Neuronal stem cell (in vitro differentiated cells): ENCODE data around the gene CACNA1I.

Experiments used
- DNase-seq: peaks from one replicate; pipeline ENCODE4 v3.0.0-alpha.2; 2013; ENCODE audit warnings: low spot score
- H2AFZ ChIP-seq: one replicate; pipeline ENCODE4 v1.6.1; 2013; ENCODE audit warnings: mild to moderate bottlenecking, low read length, inconsistent platforms
- H2AK5ac ChIP-seq: 2 replicates; pipeline ENCODE4 v1.6.1; 2013; ENCODE audit warnings: low read depth, mild to moderate bottlenecking, inconsistent platforms, low read length, moderate library complexity, mixed read lengths
- H2BK120ac ChIP-seq: 2 replicates; pipeline ENCODE4 v1.6.1; 2013; ENCODE audit warnings: low read depth, mild to moderate bottlenecking, inconsistent platforms, low read length, moderate library complexity, mixed read lengths
- H2BK12ac ChIP-seq: one replicate; pipeline ENCODE4 v1.6.1; 2013; ENCODE audit warnings: low read length, inconsistent platforms
- H2BK15ac ChIP-seq: 2 replicates; pipeline ENCODE4 v1.6.1; 2013; ENCODE audit warnings: mild to moderate bottlenecking, low read length, inconsistent platforms, mixed read lengths
- H2BK5ac ChIP-seq: one replicate; pipeline ENCODE4 v1.6.1; 2013; ENCODE audit warnings: inconsistent platforms, mild to moderate bottlenecking, low read length, moderate library complexity
- H3K14ac ChIP-seq: one replicate; pipeline ENCODE4 v1.6.1; 2013; ENCODE audit warnings: low read length, inconsistent platforms
- H3K18ac ChIP-seq: 2 replicates; pipeline ENCODE4 v1.6.1; 2013; ENCODE audit warnings: low read length, inconsistent platforms
- H3K23ac ChIP-seq: 2 replicates; pipeline ENCODE4 v1.6.1; 2013; ENCODE audit warnings: low read depth, mild to moderate bottlenecking, mixed read lengths, low read length, inconsistent platforms; ENCODE audit not compliant: poor library complexity
- H3K27ac ChIP-seq: replicated peaks from 3 replicates; pipeline ENCODE4 v1.5.1; 2013; ENCODE audit warnings: low read length, inconsistent platforms
- H3K27me3 ChIP-seq, 3 experiments: 2 replicates each; pipeline ENCODE4 v1.6.1; 2013; ENCODE audit warnings: low read length in 3 of 3, mild to moderate bottlenecking in 2 of 3, inconsistent platforms in 1 of 3, low read depth in 1 of 3, mixed read lengths in 1 of 3, moderate library complexity in 1 of 3; ENCODE audit not compliant: control insufficient read depth in 3 of 3, insufficient read depth in 3 of 3
- H3K36me3 ChIP-seq, 2 donors: replicated peaks in 1 of 2; 2 replicates each; pipeline ENCODE4 v1.6.1; 2013; ENCODE audit warnings: low read length in 2 of 2; ENCODE audit not compliant: control insufficient read depth in 2 of 2, insufficient read depth in 2 of 2
- H3K4ac ChIP-seq: 2 replicates; pipeline ENCODE4 v1.6.1; 2013; ENCODE audit warnings: inconsistent platforms, mild to moderate bottlenecking, low read length, moderate library complexity
- H3K4me1 ChIP-seq, 2 donors: 1 replicate in 1 of 2; 2 replicates in 1 of 2; pipeline ENCODE4 v1.6.1; 2013; ENCODE audit warnings: low read length in 2 of 2, low read depth in 1 of 2; ENCODE audit not compliant: control insufficient read depth in 2 of 2, insufficient read depth in 1 of 2
- H3K4me2 ChIP-seq: one replicate; pipeline ENCODE4 v1.6.1; 2013; ENCODE audit warnings: mild to moderate bottlenecking, low read length, inconsistent platforms; ENCODE audit not compliant: insufficient read depth, poor library complexity, severe bottlenecking
- H3K4me3 ChIP-seq, 2 donors: 2 replicates each; pipeline ENCODE4 v1.5.1; 2013; ENCODE audit warnings: low read length in 2 of 2, mild to moderate bottlenecking in 2 of 2, inconsistent platforms in 1 of 2, moderate library complexity in 1 of 2
- H3K79me1 ChIP-seq: one replicate; pipeline ENCODE4 v1.6.1; 2013; ENCODE audit warnings: low read depth, mild to moderate bottlenecking, inconsistent platforms, low read length, moderate library complexity
- H3K9ac ChIP-seq: one replicate; pipeline ENCODE4 v1.6.1; 2013; ENCODE audit warnings: mild to moderate bottlenecking, low read depth, low read length, inconsistent platforms; ENCODE audit not compliant: poor library complexity
- H3K9me3 ChIP-seq, 2 donors: replicated peaks in 1 of 2; 2 replicates each; pipeline versions ENCODE3 to v1.6.1; 2013; ENCODE audit warnings: low read length in 2 of 2, mild to moderate bottlenecking in 2 of 2, inconsistent platforms in 1 of 2, low read depth in 1 of 2, mixed read lengths in 1 of 2, moderate library complexity in 1 of 2; ENCODE audit not compliant: control insufficient read depth in 2 of 2, insufficient read depth in 1 of 2
- H4K8ac ChIP-seq: one replicate; pipeline ENCODE4 v1.6.1; 2013; ENCODE audit warnings: low read depth, mild to moderate bottlenecking, inconsistent platforms, low read length, moderate library complexity
- H4K91ac ChIP-seq: one replicate; pipeline ENCODE4 v1.6.1; 2013; ENCODE audit warnings: low read length, low read depth, mild to moderate bottlenecking, inconsistent platforms; ENCODE audit not compliant: poor library complexity
- WGBS, 2 donors: extraction: QIAGEN DNeasy Blood & Tissue Kit; methylation state at CpG; one replicate each; pipeline ENCODE4 v1.1.7; 2013; ENCODE audit warnings: missing lambda C conversion rate in 2 of 2, mixed read lengths in 1 of 2; ENCODE audit not compliant: insufficient read length in 2 of 2, insufficient replicate concordance in 1 of 2; ENCODE audit errors: extremely low coverage in 2 of 2; 5-methylcytosine and 5-hydroxymethylcytosine counted together

Gene CACNA1I

DNA sequence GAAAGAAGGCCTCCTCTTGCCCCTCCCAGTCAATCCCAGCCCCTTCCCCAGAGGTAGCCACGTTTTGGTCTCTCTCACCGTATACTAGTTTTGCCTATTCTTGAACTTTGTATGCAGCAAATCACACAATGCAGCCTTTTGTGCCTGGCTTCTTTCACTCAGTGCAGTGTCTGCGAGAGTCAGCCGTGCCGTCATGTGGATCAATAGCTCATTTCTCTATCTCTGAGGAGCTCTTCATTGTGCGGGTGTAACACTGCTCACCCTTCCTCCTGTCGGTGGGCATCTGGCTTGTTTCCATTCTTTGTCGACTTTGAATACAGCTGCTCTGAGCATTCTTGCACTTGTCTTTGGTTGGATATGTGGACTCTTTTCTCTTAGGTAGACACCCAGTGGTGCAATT is 146.5 kb downstream of the CACNA1I start:
- Histone ChIP-seq H3K4me3 (no peak overlapping the region), H3K9ac (no peak overlapping the region), H3K9me3 (no peaks in the 10 kb centered on the region), H3K4ac (no peak overlapping the region), H3K36me3 (no peaks in the 10 kb centered on the region), H2BK15ac (no peak overlapping the region), H4K8ac (no peak overlapping the region), H2BK12ac (no peak overlapping the region), H3K27ac (no peak overlapping the region), H3K79me1 (no peaks in the 10 kb centered on the region), H2BK5ac (no peak overlapping the region), H3K27me3 (peaks cover 0 to 14% (median 0%) of the 10 kb centered on the region in 3 experiments), H4K91ac (no peak overlapping the region), H2BK120ac (no peak overlapping the region), H3K18ac (no peak overlapping the region), H2AK5ac (no peak overlapping the region), H3K23ac (no peak overlapping the region), H3K4me1 (peaks cover 6 to 35% of the 10 kb centered on the region in 2 donors), H3K14ac (no peak overlapping the region), H2AFZ (no peak overlapping the region), H3K4me2 (no peak overlapping the region)
- no CpG with 5 or more reads among the region's 8 CpGs for WGBS, 2 donors
- DNase-seq: no peak

DNA sequence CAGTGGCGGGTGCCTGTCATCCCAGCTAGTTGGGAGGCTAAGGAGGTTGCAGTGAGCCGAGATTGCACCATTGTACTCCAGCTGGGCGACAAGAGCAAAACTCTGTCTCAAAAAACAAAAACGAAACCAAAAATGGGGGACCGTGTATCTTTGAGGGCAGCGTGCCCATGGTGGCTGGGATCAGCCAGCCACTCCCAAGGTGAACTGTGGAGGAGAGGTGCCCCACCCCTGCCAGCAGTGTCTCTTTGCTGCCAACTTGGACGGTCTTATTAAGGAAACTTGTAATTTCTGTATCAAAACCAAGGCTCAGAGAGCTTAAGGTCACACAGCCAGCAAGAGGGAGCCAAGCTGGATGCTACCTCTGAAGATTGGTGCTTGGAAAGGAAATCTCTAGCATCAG is 147.7 kb downstream of the CACNA1I start:
- Histone ChIP-seq H3K9ac (no peak overlapping the region), H3K14ac (no peak overlapping the region), H3K4ac (no peak overlapping the region), H3K79me1 (no peaks in the 10 kb centered on the region), H3K4me2 (no peak overlapping the region), H2AFZ (no peak overlapping the region), H3K18ac (no peak overlapping the region), H3K4me1 (peaks cover 6 to 24% of the 10 kb centered on the region in 2 donors), H2AK5ac (no peak overlapping the region), H2BK5ac (no peak overlapping the region), H3K27ac (no peak overlapping the region), H3K23ac (no peak overlapping the region), H2BK12ac (no peak overlapping the region), H3K4me3 (no peak overlapping the region), H2BK15ac (no peak overlapping the region), H3K9me3 (no peaks in the 10 kb centered on the region), H3K36me3 (no peaks in the 10 kb centered on the region), H4K8ac (no peak overlapping the region), H3K27me3 (peaks cover 0 to 17% (median 0%) of the 10 kb centered on the region in 3 experiments), H4K91ac (no peak overlapping the region), H2BK120ac (no peak overlapping the region)
- WGBS, 2 donors: no CpG with 5 or more reads among the region's 7 CpGs
- no peak for DNase-seq

DNA sequence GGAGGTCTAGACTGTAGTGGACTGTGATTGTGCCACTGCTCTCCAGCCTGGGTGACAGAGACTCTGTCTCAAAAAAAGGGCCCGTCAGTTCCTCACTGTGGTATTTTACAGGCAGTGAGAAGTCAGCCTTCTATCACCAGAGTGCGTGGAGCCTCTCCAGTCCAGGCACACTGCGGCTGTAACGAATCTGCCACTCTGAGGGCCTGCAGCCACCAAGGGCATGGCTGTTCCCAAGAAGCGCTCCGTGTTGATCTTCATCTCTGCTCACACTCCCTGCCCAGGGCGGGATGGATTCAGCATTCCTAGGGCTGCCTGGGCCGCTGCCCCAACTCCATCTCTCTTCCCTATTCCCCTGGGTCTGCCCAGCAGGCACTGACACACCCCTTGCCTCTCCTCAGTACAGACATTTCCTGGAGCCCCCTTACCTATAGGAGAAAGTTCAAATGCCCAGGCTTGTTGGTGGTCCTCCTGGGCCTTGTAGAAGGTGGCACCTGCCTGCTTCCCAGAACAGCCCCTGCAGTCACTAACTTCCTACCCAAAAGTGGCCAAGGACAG is 148.4 kb downstream of the CACNA1I start:
- Histone ChIP-seq H3K14ac (no peak overlapping the region), H3K27me3 (peaks cover 0 to 14% (median 0%) of the 10 kb centered on the region in 3 experiments), H3K18ac (no peak overlapping the region), H2BK12ac (peak overlapping the region; percentile 68), H2BK120ac (no peak overlapping the region), H3K4me3 (no peak overlapping the region), H2AFZ (no peak overlapping the region), H3K9me3 (no peaks in the 10 kb centered on the region), H4K8ac (no peak overlapping the region), H3K23ac (no peak overlapping the region), H3K27ac (no peak overlapping the region), H2BK15ac (no peak overlapping the region), H3K79me1 (no peaks in the 10 kb centered on the region), H3K4me1 (peaks cover 6 to 19% of the 10 kb centered on the region in 2 donors), H3K4ac (no peak overlapping the region), H3K4me2 (no peak overlapping the region), H2BK5ac (no peak overlapping the region), H3K9ac (no peak overlapping the region), H3K36me3 (no peaks in the 10 kb centered on the region), H4K91ac (no peak overlapping the region), H2AK5ac (no peak overlapping the region)
- no CpG with 5 or more reads among the region's 8 CpGs for WGBS, 2 donors
- DNase-seq: no peak

DNA sequence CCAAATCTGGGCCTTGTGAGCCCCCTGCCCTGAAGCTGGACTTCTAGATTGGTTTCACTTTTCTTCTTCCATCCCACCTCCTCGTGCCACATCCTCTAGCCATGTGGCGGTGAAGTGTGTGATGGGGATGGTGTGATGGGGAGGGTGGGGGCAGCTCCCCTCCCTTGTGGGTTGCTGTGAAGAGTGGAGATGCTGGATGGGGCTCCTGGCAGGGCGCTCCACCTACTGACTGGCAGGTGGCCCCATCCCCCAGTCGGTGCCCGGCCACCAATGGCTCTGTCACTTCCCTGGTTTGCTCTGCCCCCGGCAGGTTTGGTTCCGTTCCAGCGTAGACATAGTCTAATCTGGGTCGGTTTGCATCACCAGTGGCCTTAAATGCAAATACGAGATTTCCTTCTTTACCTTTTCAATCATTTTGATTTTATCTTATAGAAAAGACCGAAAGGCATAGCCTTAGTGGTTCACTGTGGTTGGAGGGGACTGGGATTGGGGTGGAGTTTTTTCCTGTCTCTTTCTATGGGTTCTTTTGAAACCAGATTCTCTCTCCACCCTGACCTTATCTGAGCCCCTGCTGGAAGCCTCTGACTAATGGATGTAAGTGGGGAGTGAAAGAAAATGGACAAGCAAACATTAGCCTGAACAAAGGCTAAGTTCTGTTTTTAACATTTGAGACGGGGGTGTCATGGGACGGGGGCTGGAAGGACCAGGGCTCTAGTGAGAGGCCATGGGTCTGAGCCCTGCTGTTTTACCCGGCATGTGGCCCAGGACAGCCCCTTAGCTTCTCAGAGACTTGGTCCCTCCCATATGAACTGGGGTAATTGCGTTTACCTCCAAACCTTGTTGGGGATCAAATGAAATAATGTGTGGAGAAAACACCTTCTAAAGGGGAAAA is 149.3 kb downstream of the CACNA1I start:
- no peak overlapping the region for H3K4me2 ChIP-seq
- peaks cover 0 to 11% (median 0%) of the 10 kb centered on the region in 3 experiments for H3K27me3 ChIP-seq
- no peak for DNase-seq
- peaks cover 6 to 20% of the 10 kb centered on the region in 2 donors for H3K4me1 ChIP-seq
- no peaks in the 10 kb centered on the region for H3K9me3 ChIP-seq
- peak overlapping the region; percentile 79 for H3K18ac ChIP-seq
- H3K14ac ChIP-seq: no peak overlapping the region
- no peaks in the 10 kb centered on the region for H3K36me3 ChIP-seq
- H2BK120ac ChIP-seq: peak overlapping the region; percentile 43
- no peak overlapping the region for H2AFZ ChIP-seq
- no peak overlapping the region for H3K27ac ChIP-seq
- peak overlapping the region; percentile 54 for H2BK15ac ChIP-seq
- H3K4me3 ChIP-seq: no peak overlapping the region
- H2AK5ac ChIP-seq: no peak overlapping the region
- no peak overlapping the region for H4K91ac ChIP-seq
- no peaks in the 10 kb centered on the region for H3K79me1 ChIP-seq
- H3K9ac ChIP-seq: no peak overlapping the region
- no peak overlapping the region for H2BK12ac ChIP-seq
- H3K4ac ChIP-seq: no peak overlapping the region
- H3K23ac ChIP-seq: no peak overlapping the region
- no CpG with 5 or more reads among the region's 15 CpGs for WGBS, 2 donors
- no peak overlapping the region for H4K8ac ChIP-seq
- H2BK5ac ChIP-seq: no peak overlapping the region
